GM18508 (cell line): ENCODE results near the gene ADGRB2.

Experiments used
- ATAC-seq: cut with Tn5 transposase; IDR thresholded peaks from one replicate; pipeline ENCODE4 v1.9.1; 2021; ENCODE audit warnings: moderate number of reproducible peaks; ENCODE audit not compliant: insufficient read depth, unreplicated experiment

ADGRB2 gene

DNA sequence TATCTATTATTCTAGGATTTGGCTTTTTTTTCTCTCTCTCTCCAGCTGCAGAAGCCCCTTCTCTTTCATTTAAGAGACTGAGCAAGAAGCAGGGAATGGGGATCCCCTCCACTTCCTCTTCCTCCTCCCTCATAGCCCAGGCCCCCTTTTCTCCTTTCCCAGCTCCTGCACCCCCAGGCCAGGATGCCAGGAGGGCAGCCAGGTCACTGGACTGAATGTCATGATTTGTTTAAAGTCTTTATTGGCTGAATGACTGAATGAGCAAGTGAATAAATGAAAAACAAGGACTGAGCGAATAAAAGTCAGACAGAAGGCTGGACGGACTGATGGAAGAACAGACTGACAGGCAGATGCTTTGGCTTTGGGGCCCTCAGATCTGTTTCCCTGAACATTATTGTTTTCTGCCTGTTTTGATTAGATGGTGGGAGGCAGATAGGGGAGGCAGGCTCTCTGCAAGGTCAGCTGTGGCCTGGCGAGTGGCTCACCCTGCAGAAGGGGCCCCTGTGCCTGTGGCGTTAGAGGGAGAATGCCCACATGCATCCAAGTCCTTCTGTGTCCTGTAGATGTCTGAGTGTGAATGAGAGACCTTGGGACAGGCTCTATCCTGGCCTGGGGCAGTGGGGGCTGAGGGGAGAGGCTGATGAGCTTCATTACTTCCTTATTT is 20.3 kb upstream of the ADGRB2 start:
- ATAC-seq: no peak

DNA sequence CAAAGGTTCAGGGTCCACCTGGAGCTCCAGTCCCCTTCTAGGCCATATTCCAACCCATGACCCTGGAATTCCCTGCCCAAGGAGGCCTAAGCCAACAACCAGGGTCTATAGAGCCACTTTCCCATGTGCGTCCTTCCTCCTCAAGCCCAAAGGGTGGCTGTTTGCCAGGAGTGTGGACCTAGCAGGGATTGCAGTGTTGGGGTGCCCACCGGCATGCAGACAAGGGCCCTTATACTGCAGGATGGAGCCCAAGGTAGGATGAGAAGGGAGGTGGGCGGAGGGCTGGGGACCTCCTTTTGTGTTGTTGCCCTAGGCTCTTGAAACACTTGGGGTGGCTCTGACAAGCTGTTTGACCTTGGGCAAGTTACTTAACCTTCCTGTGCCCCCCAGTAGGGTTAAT is 19.7 kb upstream of the ADGRB2 start:
- ATAC-seq: no peak

DNA sequence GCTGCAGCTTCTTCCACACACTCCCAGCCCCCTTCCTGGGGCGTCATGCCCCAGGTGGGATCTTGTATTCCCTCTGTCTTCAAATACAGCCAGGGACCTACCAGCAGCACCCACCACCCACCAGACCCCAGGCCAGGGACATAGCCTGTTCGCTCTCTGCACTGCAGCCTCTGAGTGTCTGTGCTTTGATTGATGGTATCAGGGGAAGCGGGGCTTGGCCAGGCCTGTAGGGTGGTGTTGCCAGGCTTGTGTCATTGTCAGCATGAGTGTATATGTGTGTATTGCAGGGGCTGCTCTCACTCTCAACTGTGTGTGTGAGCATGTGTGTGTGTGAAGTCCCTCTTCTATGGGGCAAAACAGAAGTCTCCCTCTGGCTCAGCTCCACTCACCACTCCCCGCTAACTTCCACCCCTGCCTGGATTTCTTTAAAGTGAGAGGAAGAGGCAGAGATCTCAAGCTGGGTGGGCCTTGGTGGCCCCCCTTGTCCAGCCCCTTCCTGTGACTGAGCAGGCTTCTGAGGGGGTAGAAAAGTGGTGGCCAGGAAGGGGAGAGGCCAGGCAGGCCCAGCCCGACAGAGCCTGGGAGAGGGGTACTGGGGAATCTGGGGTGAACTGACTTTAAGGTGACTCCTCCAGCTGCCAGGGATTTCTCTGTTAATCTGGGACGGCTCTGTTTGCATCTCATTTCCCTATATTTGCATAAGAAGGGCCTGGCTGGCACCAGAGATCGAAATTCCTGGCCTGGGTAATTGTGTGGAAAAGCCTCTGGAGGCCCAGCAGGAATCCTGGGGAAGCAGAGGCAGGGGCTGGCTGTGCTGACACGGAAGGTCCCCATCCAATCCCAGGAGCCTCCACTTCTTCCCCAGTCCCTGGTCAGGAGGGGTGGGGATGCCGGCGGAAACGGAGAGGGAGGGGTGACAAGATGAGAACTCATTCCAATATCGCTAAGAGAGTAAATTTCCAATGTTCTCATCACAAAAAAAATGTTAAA is 18.6 kb upstream of the ADGRB2 start:
- no peak for ATAC-seq

DNA sequence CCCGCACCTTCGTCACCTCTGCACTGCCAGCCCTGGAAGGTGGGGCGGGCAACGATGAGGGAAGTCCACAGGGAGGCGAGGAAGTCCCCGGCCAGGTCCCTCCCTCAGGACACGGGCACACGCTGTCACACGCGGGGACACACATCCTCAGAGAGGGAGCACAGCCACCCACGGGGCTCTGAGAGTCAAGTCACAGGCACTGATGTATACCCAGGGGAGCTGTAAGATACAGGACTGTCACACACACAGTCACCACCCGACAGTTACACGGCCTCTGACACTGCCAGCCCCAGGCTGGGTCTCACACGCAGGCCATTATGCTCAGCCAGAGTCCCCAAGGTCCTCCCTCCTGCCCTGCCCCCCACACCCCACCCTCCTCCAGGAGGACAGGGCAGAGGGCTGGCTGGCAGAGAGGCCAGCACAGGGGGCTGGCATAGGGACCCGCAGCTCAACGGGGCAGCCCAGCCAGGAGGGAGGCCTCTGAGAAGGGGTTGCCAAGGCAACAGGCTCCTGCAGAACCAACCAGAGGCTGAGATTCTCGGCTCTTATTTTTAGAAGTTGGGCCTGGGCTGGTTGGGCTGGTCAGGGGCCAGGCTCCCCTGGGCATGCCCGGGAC is 17.7 kb upstream of the ADGRB2 start:
- no peak for ATAC-seq

DNA sequence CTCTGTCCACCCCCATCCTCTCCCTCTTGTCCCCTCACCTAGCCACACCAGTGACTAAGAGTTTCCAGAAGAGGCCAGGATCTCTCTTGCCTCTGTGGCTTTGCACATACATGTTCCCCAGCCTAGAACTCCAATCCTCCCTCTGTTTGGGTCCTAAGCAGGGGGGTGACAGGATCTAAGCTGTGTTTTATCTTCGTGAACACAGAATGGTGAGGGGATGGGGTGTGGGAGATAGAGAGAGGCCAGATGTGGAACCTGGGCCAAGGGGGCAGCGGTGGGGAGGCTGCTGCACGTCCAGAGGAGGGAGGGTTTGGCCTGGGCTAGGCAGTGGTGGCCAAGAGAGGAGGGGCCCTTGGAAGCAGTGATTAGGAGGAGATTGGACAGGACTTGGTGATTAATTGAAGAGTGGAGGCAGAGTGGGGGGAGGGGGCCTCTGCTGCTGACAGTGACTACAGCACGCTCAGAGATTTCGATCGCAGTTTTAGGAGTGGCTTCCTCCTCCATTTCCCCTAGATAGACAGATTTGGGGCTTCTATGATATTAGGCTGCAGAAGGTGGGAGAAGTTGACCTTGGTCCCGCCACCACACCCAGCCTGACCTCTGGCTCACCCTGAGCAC is 17.1 kb upstream of the ADGRB2 start:
- ATAC-seq: no peak

DNA sequence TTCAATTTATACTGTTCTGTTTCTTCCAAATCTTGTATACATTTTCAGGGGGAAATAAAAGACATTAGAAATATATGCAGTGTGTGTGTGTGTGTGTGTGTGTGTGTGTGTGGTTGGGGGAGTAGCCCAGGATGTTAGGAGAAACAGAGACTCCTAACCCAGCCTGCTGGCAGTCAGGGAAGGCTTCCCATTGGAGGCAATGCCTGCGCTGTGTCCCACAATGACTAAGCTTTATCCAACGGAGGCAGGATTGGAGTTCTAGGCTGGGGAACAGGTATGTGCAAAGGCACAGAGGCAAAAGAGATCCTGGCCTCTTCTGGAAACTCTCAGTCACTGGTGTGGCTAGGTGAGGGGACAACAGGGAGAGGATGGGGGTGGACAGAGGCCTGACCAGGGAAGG is 16.5 kb upstream of the ADGRB2 start:
- ATAC-seq: no peak

DNA sequence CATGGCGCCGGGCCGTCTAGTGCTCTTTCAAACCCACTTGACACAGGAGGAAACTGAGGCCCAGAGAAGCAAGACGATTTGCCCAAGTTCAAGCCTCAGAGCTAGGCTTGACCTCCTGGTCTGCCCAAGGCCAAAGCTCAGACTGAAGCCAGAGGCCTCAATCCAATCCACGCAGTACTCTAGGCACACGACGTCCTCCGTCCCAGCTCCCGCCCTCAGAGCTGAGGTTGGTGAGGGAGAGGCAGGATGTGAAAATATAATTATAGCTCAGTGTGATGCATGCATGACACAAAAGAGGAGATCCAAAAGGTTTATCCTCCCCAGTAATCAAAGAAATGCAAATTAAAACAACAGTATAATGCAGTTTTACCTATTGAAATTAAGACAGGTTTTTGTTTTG is 15.5 kb upstream of the ADGRB2 start:
- ATAC-seq: no peak

DNA sequence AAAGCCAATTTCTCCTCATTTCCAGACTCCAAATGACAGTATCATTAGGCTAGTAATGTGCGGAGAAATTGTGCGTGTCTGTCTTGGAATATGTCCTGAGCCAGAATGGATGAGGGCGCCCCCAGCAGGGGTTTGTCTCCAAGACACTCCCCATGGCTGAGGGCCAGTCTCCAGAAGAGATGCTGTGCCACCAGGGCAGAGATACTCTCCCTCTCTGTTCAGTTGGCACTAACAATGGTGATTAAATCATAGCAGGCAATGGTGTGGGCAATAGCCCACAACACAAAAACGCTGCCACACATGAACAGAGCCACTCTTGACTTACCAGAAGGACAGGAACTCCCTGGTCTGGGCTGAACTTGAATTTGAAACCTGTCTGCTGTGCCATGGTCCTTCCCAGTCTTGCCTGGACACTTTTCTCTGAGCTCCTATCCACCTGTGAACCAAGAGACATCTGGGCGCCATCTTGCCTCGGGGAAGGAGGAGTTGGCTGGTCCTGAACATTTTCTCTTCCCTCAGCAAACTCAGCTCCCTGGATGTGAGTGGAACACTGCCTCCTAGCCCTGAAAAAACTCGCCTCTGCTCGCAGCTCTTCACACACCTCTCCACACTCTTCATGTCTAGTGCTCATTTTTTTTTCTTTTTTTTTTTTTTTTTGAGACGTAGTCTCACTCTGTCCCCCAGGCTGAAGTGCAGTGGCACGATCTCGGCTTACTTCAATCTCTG is 14.8 kb upstream of the ADGRB2 start:
- no peak for ATAC-seq

DNA sequence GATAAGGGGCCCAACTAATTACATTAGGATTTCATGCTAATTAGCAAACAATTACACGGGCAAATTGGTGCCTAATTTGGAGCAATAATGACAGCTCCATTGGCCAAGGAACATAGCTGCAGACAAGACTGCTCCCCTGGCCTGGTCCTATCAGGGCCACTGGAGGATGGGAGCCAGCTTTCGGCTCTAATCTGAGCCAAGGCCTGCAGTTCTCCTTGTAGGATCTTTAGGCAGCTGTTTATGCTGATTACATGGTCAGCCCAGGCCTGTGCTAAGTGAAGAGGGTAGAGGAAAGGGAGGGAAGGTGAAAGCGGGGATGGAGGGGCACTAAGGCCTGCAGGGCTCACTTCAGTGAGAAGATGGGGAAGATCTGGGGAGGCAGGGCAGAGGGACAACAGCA is 12.4 kb upstream of the ADGRB2 start:
- ATAC-seq: no peak

DNA sequence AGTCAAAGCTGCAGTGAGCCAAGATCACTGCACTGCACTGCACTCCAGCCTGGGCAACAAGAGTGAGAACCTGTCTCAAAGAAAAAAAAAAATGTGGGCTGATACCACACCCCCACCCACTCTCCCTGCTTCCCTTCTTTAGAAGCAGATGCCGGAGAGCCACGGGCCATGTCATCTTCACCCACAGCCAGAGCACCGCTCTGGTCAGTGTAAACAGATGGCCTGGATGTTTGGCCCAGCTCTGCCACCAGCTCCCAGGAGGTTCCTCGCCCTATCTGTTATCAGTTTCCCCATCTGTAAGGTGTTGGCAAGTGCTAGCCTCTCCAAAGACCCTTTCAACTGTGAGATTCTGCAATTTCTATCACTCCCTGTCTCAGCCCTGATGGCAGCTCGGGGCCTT is 11.9 kb upstream of the ADGRB2 start:
- no peak for ATAC-seq

DNA sequence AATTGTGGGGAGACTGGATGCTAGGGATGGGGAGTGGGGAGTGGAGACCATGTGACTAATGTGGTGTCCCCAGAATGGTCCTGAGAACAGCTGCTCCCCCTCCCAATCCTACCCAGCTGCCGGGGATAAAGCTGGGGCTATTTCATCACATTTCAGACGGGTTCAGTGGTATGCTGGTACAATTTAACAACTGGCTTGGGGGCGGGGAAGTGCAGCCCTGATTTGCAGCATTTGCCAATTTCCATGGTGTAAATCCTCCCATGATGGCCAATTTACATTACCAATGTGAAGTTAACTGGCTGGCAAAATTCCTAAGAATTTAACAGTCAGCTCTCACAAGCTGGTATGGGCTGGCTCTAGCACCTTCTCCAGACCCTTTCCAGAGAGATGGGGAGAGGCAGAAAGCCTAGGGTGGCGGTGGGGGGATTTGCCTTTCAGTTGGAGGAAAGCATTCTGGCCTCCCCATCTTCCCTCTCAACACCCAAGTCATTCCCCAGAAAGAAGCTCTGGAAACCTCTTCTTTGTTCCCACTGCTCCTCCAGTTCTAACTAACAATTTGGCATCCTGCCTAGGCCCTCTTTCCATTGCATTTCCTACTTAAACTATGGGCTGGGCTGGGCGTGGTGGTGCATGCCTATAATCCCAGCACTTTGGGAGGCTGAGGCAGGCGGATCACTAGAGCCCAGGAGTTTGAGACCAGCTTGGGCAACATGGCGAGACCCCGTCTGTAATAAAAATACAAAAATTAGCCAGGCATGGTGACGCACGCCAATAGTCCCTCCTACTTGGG is 11.3 kb upstream of the ADGRB2 start:
- ATAC-seq: no peak

DNA sequence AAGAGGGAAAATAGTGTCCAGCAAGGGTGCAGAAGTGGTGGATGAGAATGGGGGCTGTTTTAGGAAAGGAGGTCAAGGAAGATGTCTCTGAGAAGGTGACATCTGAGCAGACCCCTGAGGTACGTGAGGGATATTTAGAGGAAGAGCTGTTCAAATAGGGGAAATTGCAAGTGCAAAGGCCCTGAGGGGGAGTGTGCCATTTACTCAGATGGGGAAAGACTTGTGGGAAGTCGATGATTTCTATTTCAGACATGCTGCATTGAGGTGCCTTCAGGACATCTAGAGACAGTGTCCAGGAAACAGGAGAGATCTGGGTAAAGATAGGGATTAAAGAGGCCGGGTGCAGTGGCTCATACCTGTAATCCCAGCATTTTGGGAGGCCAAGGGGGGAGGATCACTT is 10.4 kb upstream of the ADGRB2 start:
- no peak for ATAC-seq

DNA sequence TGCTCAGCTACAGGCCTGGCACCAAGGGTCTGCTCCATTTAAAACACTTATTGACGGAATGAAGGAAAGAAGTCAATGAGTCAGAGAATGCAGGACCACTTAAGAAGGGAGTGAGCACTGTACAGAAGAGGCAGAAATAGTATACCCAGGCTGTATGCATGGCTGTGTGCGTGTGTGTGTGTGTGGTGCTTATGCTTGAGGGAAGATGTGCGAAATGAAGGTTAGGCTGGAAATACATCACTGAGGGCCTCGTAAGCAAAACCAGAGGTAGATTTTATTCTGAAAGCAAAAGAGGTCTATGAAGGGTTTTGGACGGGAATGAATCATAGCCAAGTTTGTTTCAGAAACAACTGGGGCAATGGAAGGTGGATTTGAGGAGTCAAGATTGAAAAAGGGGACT is 9.7 kb upstream of the ADGRB2 start:
- no peak for ATAC-seq

DNA sequence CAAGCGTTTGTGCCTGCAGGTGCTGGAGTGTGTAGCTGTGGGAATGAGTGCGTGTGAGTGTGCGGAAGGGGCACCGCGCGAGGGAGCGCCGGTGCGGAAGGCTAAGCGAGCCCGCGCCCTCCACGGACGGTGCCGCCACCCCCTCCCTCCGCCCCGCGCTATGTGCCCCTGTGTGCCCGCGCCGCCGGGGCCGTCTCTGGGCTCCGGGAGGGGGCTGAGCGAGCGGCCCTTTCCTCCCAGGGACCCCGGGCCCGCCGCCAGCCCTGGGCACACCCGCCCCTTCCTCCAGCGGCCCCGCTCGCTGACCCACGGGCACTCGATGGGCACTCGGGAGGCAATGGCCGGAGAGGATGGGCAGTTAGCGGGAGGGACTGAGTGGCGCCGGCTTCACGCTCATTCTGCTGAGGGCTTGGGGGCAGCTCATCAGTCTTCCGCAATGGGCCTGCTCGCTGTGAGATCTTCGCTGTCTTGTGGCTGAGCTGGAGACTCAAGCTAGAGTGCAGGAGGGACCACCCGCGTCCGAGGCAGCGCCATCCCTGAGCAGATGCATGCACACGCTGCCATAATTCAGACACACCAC is 8.6 kb upstream of the ADGRB2 start:
- no peak for ATAC-seq

DNA sequence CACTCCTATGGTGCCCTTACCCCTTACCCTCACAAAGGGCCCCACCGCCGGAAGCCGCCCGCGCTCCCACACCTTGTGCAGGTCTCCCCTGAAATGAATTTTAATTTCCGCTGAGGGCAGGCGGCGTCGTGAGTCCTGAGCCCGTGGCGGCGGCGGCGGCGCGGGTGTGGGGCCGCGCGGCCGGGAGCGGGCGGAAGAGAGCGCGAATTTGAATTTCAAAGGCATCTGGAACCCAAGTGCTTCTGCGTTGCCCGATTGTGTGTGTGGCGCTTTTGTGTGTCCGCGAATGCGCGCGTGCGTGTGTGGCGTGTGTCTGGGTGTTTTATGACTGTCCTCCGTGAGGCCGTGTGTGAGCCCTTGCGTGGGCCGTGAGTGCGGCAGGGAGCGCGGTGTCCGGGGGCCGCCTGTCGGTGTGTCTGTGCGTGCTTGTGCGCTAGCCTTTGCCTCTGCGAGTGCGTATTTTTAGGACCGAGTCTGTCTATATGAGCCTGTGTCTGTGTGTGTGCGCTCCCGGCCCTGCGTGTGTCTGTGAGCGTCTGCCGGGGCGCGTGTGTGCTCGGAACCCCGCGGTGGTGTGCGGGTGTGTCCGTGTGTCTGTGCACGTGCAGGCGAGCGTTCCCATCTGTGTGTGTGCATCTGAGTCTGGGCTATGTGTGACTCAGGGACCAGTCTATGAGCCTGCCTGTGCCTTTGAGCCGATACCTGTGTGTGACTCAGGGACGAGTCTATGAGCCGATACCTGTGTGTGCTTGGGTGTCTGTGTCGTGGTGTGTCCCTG is 7.9 kb upstream of the ADGRB2 start:
- no peak for ATAC-seq

DNA sequence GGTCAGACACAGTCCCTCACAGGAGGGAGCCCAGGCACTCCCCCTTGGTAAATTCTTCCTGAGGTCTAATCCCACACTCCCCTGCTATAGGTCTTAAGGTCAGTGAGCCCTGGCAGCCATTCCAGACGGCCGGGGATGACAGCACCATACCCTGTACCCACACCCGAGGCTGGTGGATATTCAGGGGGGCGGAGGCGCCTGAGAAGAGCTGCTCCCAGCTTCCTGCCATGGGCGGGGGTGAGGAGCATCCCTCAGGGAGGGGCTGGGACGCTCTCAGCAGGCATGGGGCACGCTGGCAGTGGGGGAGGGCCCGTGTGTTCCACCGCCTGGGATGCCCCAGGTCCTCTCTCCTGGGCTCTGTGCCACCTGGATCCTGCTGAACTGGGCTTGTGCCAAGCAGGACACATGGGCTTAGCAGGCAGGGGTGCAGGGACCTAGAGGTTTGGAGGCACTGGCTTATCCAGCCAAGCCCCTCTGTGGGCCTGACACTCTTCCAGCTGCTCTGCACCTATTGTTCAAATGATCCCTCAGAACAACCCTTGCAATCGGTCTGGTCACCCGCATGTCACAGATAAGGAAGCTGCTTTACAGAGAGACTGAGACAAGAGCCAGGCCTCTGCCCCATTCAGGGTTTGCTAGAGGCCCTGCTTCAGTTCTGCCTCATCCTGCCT is 5.7 kb upstream of the ADGRB2 start:
- no peak for ATAC-seq

DNA sequence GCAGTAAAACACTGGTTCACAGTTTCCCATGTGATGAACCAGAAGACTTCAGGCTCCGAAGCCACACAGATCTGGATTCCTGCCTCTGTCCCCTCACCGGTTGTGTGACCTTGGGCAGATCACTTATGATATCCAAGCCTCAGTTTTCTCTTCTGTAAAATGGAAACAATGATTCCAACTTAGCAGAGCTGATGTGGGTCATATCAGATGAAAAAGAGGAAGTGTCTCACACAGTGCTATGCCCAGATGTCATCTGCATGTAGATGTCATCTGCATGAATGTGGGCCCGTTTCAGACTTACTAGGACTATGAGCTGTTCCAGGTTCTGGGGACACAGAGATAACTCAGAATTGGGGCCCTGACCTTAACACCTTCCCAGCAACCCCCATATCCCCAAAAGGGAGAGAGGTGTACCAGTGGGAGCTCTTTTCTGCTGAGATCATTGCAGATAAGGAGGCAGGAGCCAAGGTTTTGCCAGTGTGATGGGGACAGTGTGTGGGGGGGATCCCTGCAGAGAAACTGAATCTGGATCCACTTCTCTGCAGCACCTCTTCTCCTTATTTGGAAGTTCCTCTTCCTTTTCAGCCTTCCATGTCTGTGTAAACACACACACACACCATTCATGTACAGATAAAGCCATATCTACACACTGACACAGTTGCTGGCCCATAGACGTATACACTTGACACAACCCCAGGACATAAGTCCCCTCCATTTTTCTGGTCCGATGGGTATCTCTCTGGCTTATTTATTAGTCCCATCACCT is 5.0 kb upstream of the ADGRB2 start:
- no peak for ATAC-seq
